CD4-positive, alpha-beta T cell treated with Interleukin-4 for 4 hours (primary cell): ENCODE data around the gene JPT2.
A peak's percentile ranks its signal among the peaks of the same experiment; 100 is the strongest.
"Not testable (repeated sequence)": the region's sequence is repeated elsewhere in the genome, so short reads cannot be mapped to it uniquely, and the experiment has no call there.

Source experiments
- DNase-seq: peaks from one replicate; pipeline ENCODE4 v3.0.0-alpha.2; 2020

JPT2 gene

DNA sequence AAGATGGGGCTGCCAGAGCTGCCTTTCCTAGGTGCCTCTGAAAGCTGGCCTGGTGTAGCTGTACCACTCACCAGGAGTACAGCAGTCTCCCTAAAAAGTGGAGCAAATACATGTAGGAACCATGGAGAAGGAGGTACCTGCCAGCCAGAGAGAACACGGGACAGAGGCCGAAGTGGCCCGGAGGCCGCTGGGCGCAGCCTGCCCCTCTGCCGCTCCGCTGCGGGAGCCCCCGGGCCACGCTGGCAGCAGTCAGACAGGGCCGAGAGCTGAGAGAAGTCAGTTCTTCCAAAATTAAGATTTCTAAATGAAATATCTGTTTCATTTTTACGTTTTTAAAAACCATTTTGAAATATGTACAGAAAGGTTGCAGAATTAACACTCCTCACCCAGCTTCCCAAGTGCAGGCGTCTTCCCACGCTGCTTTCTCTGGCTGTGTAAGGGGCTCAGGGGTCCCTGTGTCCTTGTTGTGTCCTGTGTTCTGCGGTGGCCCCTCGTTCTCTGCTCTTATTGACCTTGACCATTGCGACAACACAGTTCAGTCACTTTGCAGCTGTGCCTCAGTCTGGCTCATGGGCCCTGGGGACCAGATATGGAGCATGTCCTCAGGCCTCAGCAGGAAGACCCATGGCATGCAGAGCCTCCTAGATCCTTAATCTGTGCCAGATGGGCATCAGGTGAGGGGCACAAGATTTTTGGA lies 32.9 kb downstream of the JPT2 start:
- no peak for DNase-seq

DNA sequence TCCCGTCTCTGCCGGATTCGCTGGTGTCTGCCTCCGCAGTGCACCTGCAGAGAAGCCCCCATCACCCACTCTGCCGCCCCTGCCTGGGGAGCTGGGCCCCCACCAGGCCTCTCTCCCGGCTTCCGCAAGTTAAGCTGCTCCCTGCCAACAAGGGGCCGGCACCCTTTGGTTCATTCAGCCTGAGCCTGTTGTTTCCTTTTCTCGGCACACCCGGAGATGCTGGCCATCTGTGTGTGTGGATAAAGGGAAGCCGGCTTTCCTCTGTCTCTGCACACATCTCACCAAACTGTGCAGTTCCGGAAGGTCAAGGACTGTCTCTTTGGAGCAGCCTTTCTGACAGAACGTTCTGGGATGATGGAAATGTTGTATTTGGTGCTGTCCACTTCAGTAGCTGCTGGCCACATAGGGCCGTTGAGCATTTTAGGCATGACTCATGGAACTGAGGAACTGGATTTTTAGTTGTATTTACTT lies 34.7 kb downstream of the JPT2 start:
- DNase-seq: no peak

DNA sequence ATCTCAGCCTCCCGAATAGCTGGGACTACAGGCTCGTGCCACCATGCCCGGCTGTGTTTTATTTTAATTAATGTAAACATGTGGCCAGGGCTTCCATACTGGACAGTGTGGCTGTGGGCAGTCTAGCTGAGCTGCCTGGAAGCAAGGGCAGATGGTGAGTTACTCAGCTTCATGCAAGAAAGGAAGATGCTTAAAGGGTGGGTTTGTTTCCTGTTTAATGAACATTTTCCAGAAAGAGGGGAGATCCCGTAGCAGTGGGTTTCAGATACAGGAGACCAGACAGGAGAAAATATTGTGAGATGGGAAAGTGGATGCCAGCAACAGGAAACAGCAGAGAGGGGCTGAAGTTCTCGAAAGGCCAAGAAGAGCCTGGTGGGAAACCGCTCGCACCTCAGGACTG lies 35.3 kb downstream of the JPT2 start:
- DNase-seq: no peak

DNA sequence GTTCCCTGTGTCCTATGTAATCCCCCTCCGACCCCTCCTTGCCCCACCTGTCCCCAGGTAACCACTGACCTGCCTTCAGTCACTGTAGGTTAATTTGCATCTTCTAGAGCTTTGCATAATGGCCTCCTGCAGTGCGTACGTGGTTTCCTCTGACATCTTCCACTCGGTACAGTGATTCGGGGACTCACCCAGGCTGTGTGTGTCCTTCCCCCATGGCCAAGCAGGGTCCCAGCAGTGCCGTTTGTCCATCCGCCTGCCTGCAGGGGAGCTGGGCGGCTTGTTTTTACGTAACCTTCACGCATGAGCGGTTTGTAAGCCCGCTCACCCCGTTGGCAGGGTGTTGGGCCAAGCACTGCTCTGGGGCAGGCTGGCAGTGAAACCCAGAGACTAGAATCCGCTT lies 35.9 kb downstream of the JPT2 start:
- DNase-seq: no peak

DNA sequence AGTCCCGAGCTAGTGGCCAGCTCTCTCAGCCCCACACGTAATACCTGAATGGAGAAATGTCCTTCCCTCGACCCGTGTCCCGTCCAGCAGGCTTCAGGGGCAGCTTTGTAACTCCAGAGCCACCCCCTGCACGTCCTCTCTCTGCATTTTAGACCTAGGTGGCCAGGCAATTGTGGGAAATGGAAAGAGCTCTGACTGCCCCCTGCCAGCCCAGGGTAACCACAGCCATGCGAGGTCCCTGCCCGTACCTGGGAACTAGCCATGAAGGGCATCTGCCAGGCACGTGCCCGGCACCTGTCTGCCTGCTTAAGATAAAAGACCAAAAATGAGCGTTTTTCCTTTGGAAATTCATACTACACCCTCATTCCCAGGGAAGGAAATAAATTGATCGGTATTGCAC lies 37.1 kb downstream of the JPT2 start:
- DNase-seq: no peak

DNA sequence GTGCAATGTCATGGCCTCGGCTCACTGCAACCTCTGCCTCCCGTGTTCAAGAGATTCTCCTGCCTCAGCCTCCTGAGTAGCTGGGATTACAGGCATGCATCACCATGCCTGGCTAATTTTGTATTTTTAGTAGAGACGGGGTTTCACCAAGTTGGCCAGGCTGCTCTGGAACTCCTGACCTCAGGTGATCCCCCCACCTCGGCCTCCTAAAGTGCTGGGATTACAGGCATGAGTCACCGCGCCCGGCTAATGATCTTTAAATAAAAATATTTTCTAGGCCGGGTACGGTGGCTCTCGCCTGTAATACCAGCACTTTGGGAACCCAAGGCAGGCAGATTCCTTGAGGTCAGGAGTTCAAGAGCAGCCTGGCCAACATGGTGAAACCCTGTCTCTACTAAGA lies 40.2 kb downstream of the JPT2 start:
- DNase-seq: not testable (repeated sequence)

DNA sequence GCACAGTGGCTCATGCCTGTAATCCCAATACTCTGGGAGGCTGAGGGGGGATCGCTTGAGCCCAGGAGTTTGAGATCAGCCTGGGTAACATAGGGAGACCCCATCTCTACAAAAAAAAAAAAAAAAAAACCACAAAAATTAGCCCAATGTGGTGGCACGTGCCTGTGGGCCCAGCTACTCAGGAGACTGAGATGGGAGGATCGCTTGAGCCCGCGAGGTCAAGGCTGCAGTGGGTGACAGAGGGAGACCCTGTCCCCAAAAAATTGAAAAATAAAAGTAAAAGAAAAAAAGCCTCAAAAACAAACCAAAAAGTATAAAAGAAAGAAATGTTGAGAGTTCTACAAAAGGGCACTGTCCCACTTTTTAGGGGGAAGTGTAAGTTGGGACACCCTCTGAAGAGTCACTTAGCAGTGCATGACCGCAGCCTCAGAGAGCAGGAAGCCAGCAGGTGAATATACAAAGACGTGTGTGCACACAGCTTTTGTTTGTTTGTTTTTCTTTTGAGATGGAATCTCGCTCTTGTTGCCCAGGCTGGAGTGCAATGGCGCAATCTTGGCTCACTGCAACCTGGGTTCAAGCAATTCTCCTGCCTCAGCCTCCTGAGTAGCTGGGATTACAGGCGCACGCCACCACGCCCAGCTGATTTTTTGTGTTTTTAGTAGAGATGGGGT lies 41.6 kb downstream of the JPT2 start:
- peak; percentile 8 for DNase-seq

DNA sequence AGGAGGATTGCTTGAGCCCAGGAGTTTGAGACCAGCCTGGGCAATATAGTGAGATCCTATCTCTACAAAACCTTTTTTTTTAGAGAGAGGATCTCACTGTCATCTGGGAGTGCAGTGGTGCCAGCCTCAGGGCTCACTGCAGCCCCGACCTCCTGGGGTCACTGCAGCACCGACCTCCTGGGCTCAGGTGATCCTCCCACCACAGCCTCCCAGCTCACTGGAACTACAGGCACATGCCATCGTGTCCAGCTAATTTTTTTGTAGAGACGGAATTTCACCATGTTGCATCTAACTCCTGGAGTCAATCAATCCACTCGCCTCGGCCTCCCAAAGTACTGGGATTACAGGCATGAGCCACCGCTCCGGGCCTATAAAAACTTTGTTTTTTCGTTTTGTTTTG lies 43.3 kb downstream of the JPT2 start:
- DNase-seq: no peak

DNA sequence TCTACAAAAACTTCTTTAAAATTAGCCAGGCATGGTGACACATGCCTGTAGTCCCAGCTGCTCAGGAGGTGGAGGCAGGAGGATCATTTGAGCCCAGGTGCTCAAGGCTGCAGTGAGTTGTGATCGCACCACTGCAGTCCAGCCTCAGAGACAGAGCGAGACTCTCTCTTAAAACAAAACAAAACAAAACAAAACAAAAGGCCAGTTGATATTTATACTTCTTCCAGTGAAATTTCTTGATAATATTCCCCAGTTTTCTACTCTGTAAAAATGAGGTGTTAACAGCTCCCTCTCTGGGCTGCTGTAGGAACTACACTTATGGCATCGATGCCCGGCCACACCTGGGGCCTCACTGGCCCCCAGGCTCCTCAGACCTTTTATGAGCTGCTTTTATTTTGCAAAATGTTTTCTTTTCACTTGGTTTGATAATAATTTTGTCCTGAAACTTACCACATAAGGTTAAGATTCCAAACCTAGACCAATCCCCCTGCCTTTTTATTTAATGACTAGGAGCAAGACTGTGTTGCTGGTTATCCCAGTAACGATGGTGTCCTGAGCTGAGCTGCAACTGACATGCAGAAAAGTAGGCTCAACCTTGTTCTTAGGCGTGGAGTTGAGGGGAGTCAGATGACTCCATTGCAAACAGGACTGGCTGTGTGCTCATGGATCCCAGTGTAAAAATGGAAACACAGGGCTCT lies 45.5 kb downstream of the JPT2 start:
- peak; percentile 24 for DNase-seq

DNA sequence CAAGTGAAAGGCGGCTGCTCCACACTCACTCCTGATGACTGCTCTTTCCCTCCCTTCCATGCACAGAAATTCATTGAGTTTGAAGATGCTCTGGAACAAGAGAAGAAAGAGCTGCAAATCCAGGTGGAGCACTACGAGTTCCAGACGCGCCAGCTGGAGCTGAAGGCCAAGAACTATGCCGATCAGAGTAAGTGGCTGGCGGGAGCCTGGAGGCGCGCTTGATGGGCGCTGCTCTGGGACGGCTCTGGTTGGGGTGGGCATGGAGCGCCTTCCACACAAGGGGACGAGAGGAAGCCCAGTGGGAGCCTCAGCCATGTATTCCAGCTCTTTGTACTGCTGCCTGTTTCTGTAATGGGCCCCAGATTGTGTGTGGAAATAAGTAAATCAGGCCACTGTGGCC lies 46.4 kb downstream of the JPT2 start:
- DNase-seq: no peak

DNA sequence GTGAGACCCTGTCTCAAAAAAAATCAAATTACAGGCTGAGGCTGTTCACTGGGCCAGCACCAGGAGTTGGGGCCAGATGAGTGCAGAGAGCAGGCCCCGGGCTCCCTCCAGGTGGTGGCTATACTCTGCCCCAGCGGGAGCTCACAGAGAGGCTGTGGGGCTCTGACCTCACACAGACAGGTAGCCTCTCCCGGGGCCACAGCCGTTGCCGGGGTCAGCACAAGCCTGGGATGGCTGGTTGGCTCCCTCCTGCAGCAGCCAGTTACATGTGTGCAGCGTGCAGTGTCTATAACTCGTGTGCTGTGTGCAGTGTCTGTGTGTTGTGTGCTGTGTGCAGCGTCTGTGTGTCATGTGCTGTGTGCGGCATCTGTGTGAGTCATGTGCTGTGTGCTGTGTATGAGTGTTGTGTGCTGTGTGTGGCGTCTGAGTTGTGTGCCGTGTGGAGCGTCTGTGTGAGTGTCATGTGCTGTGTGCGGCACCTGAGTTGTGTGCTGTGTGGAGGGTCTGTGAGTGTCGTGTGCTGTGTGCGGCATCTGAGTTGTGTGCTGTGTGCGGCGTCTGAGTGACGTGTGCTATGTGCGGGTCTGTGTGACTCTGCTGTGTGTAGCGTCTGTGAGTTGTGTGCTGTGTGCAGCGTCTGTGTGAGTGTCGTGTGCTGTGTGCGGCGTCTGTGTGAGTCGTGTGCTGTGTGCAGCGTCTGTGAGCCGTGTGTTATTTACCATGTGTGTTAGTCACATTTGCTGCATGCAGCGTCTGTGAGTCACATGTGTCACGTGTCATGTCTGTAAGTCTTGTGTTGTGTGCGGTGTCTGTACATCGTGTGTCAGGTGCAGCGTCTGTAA lies 48.8 kb downstream of the JPT2 start:
- no peak for DNase-seq

DNA sequence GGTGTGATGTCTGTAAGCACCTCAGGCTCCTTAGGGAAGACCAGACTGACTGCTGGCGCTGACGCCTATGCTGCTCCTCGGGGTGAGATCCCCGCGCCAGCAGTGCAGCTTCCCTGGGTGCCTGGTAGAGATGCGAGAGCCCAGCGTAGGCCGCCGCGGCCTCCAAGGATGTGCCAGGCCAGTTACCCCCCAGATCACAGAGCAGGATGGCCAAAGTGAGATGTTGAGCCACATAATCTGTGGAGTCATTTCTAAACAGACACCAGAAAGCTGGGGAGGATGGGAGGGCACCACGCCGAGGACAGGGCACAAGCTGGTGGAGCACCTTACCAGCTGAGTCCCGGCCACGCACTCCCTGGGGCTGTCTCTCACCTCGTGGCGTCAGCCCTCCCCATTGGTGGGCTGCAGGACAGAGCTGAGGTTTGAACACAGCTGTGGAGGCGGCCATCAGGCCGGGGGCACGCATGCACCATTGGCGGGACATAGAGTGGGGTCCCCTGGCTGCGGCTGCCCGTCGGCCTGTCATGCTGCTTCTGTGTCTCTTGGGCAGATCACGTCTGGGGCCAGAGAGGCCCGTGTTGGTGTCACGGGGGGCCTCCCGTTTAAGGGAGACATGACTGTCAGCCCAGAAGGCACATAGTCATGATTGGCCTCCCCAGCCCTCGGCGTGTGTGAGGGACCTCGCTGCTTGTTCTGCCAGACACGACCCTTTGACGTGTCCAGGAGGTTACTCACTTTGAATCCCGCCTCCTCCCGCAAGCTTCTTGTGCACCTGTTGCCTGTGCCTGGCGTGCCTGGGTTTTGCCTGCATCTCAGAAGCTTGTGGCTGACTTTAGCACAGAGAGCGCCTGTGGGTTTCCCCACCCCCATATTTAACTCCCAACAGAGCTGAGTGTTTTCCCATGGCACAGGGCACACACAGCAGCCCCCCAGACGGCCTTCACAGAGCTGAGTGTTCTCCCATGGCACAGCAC lies 49.9 kb downstream of the JPT2 start:
- no peak for DNase-seq

DNA sequence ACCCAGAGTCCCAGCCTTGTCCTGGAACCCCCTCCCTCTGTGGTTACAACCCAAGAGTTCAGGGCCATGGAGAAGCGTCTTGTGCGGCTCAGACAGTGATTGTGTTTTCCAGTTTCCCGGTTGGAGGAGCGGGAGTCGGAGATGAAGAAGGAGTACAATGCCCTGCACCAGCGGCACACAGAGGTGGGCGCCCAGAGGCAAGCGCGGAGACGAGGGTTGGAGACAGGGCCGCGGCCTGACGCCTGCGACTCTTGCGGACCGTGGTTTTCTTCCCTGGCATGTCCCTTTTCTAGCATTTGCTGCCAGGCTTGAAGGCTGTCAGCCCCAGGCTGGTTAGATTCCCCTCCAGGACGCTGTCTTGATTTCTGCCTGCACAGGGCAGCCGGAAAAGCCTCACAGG lies 50.9 kb downstream of the JPT2 start:
- DNase-seq: no peak

DNA sequence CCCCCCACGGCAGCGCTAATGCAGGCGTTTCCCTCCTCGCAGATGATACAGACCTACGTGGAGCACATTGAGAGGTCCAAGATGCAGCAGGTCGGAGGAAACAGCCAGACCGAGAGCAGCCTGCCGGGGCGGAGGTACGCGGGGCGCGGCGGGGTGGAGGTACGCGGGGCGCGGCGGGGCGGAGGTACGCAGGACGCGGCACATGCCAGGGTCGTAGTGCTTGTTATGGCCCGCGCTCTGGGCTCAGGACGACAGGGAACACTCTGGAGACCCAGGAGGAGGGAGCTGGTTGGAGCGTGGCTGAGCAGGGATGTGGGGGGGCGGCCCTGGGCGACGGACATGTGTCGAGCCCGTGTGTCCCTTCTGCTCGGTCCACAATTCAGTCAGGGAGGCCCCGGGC lies 51.4 kb downstream of the JPT2 start:
- no peak for DNase-seq

DNA sequence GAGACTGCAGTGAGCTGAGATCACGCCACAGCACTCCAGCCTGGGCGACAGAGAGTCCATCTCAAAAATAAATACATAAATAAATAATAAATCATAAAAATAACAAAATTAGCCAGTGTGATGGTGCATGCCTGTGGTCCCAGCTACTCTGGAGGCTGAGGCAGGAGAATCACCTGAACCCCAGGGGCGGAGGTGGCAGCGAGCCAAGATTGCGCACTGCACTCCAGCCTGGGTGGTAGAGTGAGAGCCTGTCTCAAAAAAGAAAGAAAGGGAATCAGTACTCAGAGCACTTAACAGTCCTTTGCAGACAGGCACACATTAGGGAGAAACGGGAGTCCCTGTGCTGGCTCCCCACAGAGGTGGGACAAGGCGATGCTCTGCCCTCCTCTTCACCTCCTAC lies 53.0 kb downstream of the JPT2 start:
- DNase-seq: no peak

DNA sequence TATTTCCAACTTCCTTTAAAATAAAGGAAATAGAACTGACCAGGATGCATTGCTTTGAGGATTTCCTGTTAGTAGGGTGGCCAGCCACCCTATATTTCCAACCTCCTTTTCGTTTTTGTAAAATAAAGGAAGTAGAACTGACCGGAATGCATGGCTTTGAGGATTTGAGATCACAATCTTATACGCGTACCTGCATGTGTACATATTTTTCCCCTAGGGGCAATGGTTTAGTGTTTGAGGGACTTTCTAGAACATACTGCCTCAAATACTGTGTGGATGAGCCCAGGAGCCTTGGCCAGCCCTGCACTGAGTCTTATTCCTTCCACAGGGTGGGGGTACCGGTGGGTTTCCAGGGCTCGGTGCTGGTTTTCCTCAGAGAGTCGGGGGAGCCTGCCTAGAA lies 53.5 kb downstream of the JPT2 start:
- no peak for DNase-seq

DNA sequence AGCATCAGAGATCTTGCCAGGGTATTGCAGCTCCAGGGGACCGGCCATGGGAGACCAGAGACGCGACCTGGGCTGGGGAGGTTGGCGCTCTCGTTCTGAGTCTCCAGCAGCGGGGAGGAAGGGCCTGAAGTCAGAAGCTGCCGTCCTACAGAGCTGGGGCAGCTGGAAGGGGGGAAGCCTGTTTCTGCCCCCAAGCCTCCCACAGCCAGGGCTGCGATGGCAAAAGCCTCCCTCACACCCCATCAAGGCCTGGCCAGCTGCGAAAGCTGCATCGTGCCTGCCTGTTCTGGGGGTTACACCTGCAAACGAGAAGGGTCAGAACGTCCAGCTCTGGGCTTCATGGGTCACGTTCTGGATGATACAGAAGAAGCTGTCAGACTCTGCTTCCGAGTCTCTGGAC lies 54.0 kb downstream of the JPT2 start:
- no peak for DNase-seq

DNA sequence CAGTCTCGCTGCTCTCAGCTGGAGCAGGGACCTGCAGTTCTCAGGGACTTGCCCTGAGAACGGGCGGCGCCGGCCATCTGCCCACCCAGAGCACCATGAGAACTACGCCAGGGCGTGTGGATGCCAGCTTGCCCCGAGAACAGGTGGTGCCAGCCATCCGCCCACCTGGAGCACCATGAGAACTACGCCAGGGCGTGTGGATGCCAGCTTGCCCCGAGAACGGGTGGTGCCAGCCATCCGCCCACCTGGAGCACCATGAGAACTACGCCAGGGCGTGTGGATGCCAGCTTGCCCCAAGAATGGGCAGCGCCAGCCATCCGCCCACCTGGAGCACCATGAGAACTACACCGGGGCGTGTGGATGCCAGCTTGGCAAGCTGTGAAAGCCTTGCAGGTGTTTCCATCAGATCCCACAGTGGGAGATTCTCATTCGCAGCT lies 54.5 kb downstream of the JPT2 start:
- DNase-seq: not testable (repeated sequence)

DNA sequence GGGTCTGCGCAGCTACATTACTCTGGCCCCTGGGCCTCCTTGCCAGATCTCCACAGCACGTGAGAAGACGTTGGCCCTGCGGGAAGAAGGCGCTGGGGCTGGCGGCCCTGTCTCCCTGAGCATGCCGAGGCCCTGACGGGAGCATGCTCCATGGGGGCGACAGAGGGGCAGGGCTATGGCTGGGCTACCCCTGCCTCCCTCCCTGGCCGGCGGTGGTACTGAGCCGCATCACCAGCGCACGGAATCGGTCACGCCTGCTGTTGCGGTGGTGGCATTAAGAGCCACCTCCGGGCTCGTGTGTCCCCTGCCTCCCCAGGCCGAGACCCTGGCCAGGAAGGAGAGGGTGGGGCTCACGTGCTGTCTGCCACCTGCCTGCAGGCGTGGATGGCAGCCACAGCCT lies 56.0 kb downstream of the JPT2 start:
- no peak for DNase-seq

DNA sequence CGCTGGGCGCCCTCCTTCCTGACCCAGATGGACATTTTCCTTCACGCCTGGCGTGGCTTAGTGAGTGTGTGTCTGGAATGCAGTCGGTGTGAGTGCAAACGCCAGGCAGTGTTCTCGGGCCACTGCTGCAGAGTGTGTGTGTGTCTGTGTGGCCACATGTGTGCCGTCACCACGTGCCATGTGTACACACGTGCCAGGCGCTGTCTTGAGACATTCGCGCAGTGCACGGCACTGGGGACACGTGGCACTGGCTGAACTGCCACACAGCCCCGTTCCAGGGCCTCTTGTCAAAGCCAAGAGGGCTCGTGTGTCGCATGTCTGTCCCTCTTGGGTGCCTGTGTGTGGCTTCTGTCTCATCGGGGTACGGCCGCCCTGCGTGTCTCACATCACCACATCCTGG lies 56.7 kb downstream of the JPT2 start:
- DNase-seq: no peak

DNA sequence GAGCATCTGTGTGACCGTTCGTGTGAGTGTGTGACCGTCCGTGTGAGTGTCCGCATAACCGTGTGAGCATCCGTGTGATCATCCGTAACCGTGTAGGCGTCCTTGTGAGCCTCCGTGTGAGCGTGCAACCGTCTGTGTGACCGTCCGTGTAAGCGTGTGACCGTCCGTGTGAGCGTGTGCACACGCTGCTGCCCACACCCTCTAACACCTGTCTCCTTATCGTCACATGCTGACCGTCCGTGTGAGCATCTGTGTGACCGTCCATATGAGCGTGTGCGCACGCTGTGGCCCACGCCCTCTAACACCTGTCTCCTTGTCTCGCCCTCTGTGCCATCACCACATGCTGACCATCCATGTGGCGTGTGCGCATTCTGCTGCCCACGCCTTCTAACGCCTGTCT lies 62.2 kb downstream of the JPT2 start:
- DNase-seq: no peak
